Muscle layer of duodenum (tissue), 2 donors: ENCODE data around the gene KRTAP1-1.
"Not testable (repeated sequence)": the region's sequence is repeated elsewhere in the genome, so short reads cannot be mapped to it uniquely, and the experiment has no call there.

ENCODE experiments used
- H3K27ac ChIP-seq: one replicate; pipeline ENCODE4 v1.7.0; 2013; ENCODE audit warnings: mild to moderate bottlenecking, low read length
- H3K27me3 ChIP-seq: one replicate; pipeline ENCODE4 v1.7.0; 2013; ENCODE audit warnings: low read depth, mild to moderate bottlenecking, control low read depth, low read length
- H3K36me3 ChIP-seq, 2 donors: one replicate each; pipeline ENCODE4 v1.7.0; 2013; ENCODE audit warnings: low read length in 2 of 2, control low read depth in 1 of 2, mild to moderate bottlenecking in 1 of 2; ENCODE audit not compliant: insufficient read depth in 2 of 2, control insufficient read depth in 1 of 2
- H3K4me1 ChIP-seq, 2 donors: one replicate each; pipeline ENCODE4 v1.7.0; 2013; ENCODE audit warnings: low read length in 2 of 2, mild to moderate bottlenecking in 2 of 2, control low read depth in 1 of 2, moderate library complexity in 1 of 2; ENCODE audit not compliant: insufficient read depth in 2 of 2, control insufficient read depth in 1 of 2
- H3K4me3 ChIP-seq, 2 donors: one replicate each; pipeline ENCODE4 v1.7.0; 2013; ENCODE audit warnings: low read length in 2 of 2, low read depth in 1 of 2, mild to moderate bottlenecking in 1 of 2
- H3K9me3 ChIP-seq, 2 donors: one replicate each; pipeline ENCODE4 v1.7.0; 2013; ENCODE audit warnings: low read length in 2 of 2, control low read depth in 1 of 2, mild to moderate bottlenecking in 1 of 2; ENCODE audit not compliant: control insufficient read depth in 1 of 2
- donor health status: healthy.

Gene KRTAP1-1

GRCh38 chr17:41009301-41009760, 31.9 kb downstream of the KRTAP1-1 start:
- H3K4me1 ChIP-seq, result no peaks in the 10 kb centered on the region
- H3K4me3 ChIP-seq, result no peak overlapping the region
- H3K27me3 ChIP-seq, result no peaks in the 10 kb centered on the region
- H3K27ac ChIP-seq, result no peak overlapping the region
- H3K9me3 ChIP-seq, result no peaks in the 10 kb centered on the region
- no peaks in the 10 kb centered on the region for H3K36me3 ChIP-seq

GRCh38 chr17:41008811-41009210, 32.4 kb downstream of the KRTAP1-1 start, which contains the start of gene KRTAP3-1:
TSS of gene KRTAP3-1 (minus strand) at chr17:41009128. CDS start at chr17:41009074, 54 bp downstream.
- no peaks in the 10 kb centered on the region for H3K4me1 ChIP-seq
- H3K27ac ChIP-seq, result no peak within 1 kb of the TSS
- no peaks in the 10 kb centered on the region for H3K27me3 ChIP-seq
- no peaks in the 10 kb centered on the region for H3K36me3 ChIP-seq
- H3K9me3 ChIP-seq, result no peaks in the 10 kb centered on the region
- H3K4me3 ChIP-seq, result no peak within 1 kb of the TSS

- H3K27me3 ChIP-seq, result no peaks in the 10 kb centered on the region
- H3K9me3 ChIP-seq, result no peaks in the 10 kb centered on the region
- no peaks in the 10 kb centered on the region for H3K36me3 ChIP-seq
- no peak overlapping the region for H3K27ac ChIP-seq
- H3K4me3 ChIP-seq, result no peak overlapping the region
- no peaks in the 10 kb centered on the region for H3K4me1 ChIP-seq
These were observed 36.9 kb downstream of the KRTAP1-1 start for GRCh38 chr17:41004397-41004796.

- no peaks in the 10 kb centered on the region for H3K36me3 ChIP-seq
- H3K4me3 ChIP-seq, result no peak overlapping the region
- no peaks in the 10 kb centered on the region for H3K9me3 ChIP-seq
- no peaks in the 10 kb centered on the region for H3K27me3 ChIP-seq
- H3K27ac ChIP-seq, result no peak overlapping the region
- no peaks in the 10 kb centered on the region for H3K4me1 ChIP-seq
These were observed 37.3 kb downstream of the KRTAP1-1 start for GRCh38 chr17:41003926-41004325.

GRCh38 chr17:41002814-41003213, 38.4 kb downstream of the KRTAP1-1 start:
- Histone ChIP-seq H3K9me3 (no peaks in the 10 kb centered on the region), H3K27me3 (no peaks in the 10 kb centered on the region), H3K4me3 (no peak overlapping the region), H3K36me3 (no peaks in the 10 kb centered on the region), H3K27ac (no peak overlapping the region), H3K4me1 (no peaks in the 10 kb centered on the region)

GRCh38 chr17:41001795-41002194, 39.5 kb downstream of the KRTAP1-1 start:
- H3K27ac ChIP-seq, result no peak overlapping the region
- no peaks in the 10 kb centered on the region for H3K27me3 ChIP-seq
- H3K4me3 ChIP-seq, result no peak overlapping the region
- no peaks in the 10 kb centered on the region for H3K36me3 ChIP-seq
- no peaks in the 10 kb centered on the region for H3K9me3 ChIP-seq
- no peaks in the 10 kb centered on the region for H3K4me1 ChIP-seq

- not testable (repeated sequence) for H3K27ac ChIP-seq, H3K9me3 ChIP-seq, H3K27me3 ChIP-seq, H3K36me3 ChIP-seq, H3K4me3 ChIP-seq, H3K4me1 ChIP-seq
These were observed 41.7 kb downstream of the KRTAP1-1 start, which contains the start of gene KRTAP3-2 for GRCh38 chr17:40999563-40999962. TSS of gene KRTAP3-2 (minus strand) at chr17:40999906. CDS start at chr17:40999853, 53 bp downstream.

- Histone ChIP-seq H3K27me3 (no peaks in the 10 kb centered on the region), H3K9me3 (no peaks in the 10 kb centered on the region), H3K4me1 (no peaks in the 10 kb centered on the region), H3K36me3 (no peaks in the 10 kb centered on the region), H3K27ac (no peak overlapping the region), H3K4me3 (no peak overlapping the region)
These were observed 43.9 kb downstream of the KRTAP1-1 start for GRCh38 chr17:40997361-40997760.

GRCh38 chr17:40996829-40997228, 44.4 kb downstream of the KRTAP1-1 start:
- Histone ChIP-seq H3K27me3 (no peaks in the 10 kb centered on the region), H3K4me3 (no peak overlapping the region), H3K4me1 (no peaks in the 10 kb centered on the region), H3K27ac (no peak overlapping the region), H3K9me3 (no peaks in the 10 kb centered on the region), H3K36me3 (no peaks in the 10 kb centered on the region)

- Histone ChIP-seq H3K4me3 (no peak overlapping the region), H3K27me3 (no peaks in the 10 kb centered on the region), H3K27ac (no peak overlapping the region)
These were observed 46.1 kb downstream of the KRTAP1-1 start for GRCh38 chr17:40995116-40995515.

GRCh38 chr17:40993839-40994238, 47.4 kb downstream of the KRTAP1-1 start, which contains the start of gene KRTAP3-3:
TSS of gene KRTAP3-3 (minus strand) at chr17:40994164. CDS start at chr17:40994097, 67 bp downstream.
- Histone ChIP-seq H3K4me1 (no peaks in the 10 kb centered on the region), H3K9me3 (no peaks in the 10 kb centered on the region), H3K27ac (no peak within 1 kb of the TSS), H3K27me3 (no peaks in the 10 kb centered on the region), H3K36me3 (no peaks in the 10 kb centered on the region), H3K4me3 (no peak within 1 kb of the TSS)

More at GRCh38 chr17:40995116-40995515, 46.1 kb downstream of the KRTAP1-1 start:
- H3K36me3 ChIP-seq, result no peaks in the 10 kb centered on the region
- no peaks in the 10 kb centered on the region for H3K9me3 ChIP-seq
- no peaks in the 10 kb centered on the region for H3K4me1 ChIP-seq

- Histone ChIP-seq H3K9me3 (no peaks in the 10 kb centered on the region), H3K4me1 (no peaks in the 10 kb centered on the region), H3K4me3 (no peak overlapping the region), H3K36me3 (no peaks in the 10 kb centered on the region), H3K27ac (no peak overlapping the region), H3K27me3 (no peaks in the 10 kb centered on the region)
These were observed 48.2 kb downstream of the KRTAP1-1 start for GRCh38 chr17:40993084-40993483.
